ENCODE data around the gene IKZF3.
"Not testable (repeated sequence)": the region's sequence is repeated elsewhere in the genome, so short reads cannot be mapped to it uniquely, and the experiment has no call there.

IKZF3 gene

GRCh38 chr17:39722104-39722503 is 142.0 kb downstream of the IKZF3 start:
- H3K4me1 ChIP-seq = no peaks in the 10 kb centered on the region
- H3K27me3 ChIP-seq (ENCODE audit: low read depth) = no peaks in the 10 kb centered on the region
- DNase-seq (ENCODE audit: low spot score in 2 of 2) = no peak
- in situ Hi-C loops (cut with MboI; ENCODE audit: low sequenced_read_pairs) = no loop called here
- no peaks in the 10 kb centered on the region for H3K36me3 ChIP-seq (replicated peaks)
- no peak overlapping the region for H3K4me3 ChIP-seq
- H3K9me3 ChIP-seq = no peaks in the 10 kb centered on the region

GRCh38 chr17:39719563-39720355 is 144.4 kb downstream of the IKZF3 start:
- in situ Hi-C loops (cut with MboI; ENCODE audit: low sequenced_read_pairs) = no loop called here
- no peaks in the 10 kb centered on the region for H3K36me3 ChIP-seq (replicated peaks)
- H3K27me3 ChIP-seq (ENCODE audit: low read depth) = no peaks in the 10 kb centered on the region
- H3K4me3 ChIP-seq = no peak overlapping the region
- H3K9me3 ChIP-seq = no peaks in the 10 kb centered on the region
- no peaks in the 10 kb centered on the region for H3K4me1 ChIP-seq
- no peak for DNase-seq (ENCODE audit: low spot score in 2 of 2)

GRCh38 chr17:39717660-39718059 is 146.5 kb downstream of the IKZF3 start:
- Histone ChIP-seq H3K4me1 (no peaks in the 10 kb centered on the region), H3K27me3 (ENCODE audit: low read depth) (no peaks in the 10 kb centered on the region), H3K9me3 (no peaks in the 10 kb centered on the region), H3K4me3 (no peak overlapping the region), H3K36me3 (replicated peaks) (no peaks in the 10 kb centered on the region)
- in situ Hi-C loops (cut with MboI; ENCODE audit: low sequenced_read_pairs) = no loop called here
- no peak for DNase-seq (ENCODE audit: low spot score in 2 of 2)

- H3K4me1 ChIP-seq = no peaks in the 10 kb centered on the region
- no peaks in the 10 kb centered on the region for H3K9me3 ChIP-seq
- no peak for DNase-seq (ENCODE audit: low spot score in 2 of 2)
- no peaks in the 10 kb centered on the region for H3K36me3 ChIP-seq (replicated peaks)
- H3K27me3 ChIP-seq (ENCODE audit: low read depth) = no peaks in the 10 kb centered on the region
- in situ Hi-C loops (cut with MboI; ENCODE audit: low sequenced_read_pairs) = no loop called here
- no peak overlapping the region for H3K4me3 ChIP-seq
These were observed 147.1 kb downstream of the IKZF3 start for GRCh38 chr17:39716879-39717536.

GRCh38 chr17:39716073-39716818 is 147.9 kb downstream of the IKZF3 start:
- Histone ChIP-seq H3K4me1 (no peaks in the 10 kb centered on the region), H3K4me3 (no peak overlapping the region), H3K9me3 (no peaks in the 10 kb centered on the region), H3K36me3 (replicated peaks) (no peaks in the 10 kb centered on the region), H3K27me3 (ENCODE audit: low read depth) (no peaks in the 10 kb centered on the region)
- DNase-seq (ENCODE audit: low spot score in 2 of 2) = no peak
- in situ Hi-C loops (cut with MboI; ENCODE audit: low sequenced_read_pairs) = no loop called here

- in situ Hi-C loops (cut with MboI; ENCODE audit: low sequenced_read_pairs) = no loop called here
These were observed 148.6 kb downstream of the IKZF3 start for GRCh38 chr17:39715375-39716072.

GRCh38 chr17:39714234-39714633 is 149.9 kb downstream of the IKZF3 start:
- Histone ChIP-seq H3K4me3 (no peak overlapping the region), H3K4me1 (no peaks in the 10 kb centered on the region), H3K27me3 (ENCODE audit: low read depth) (no peaks in the 10 kb centered on the region), H3K9me3 (no peaks in the 10 kb centered on the region), H3K36me3 (replicated peaks) (no peaks in the 10 kb centered on the region)
- in situ Hi-C loops (cut with MboI; ENCODE audit: low sequenced_read_pairs) = no loop called here
- DNase-seq (ENCODE audit: low spot score in 2 of 2) = no peak

More at GRCh38 chr17:39715375-39716072, 148.6 kb downstream of the IKZF3 start:
- DNase-seq (ENCODE audit: low spot score in 2 of 2) = no peak
- Histone ChIP-seq H3K27me3 (ENCODE audit: low read depth) (no peaks in the 10 kb centered on the region), H3K36me3 (replicated peaks) (no peaks in the 10 kb centered on the region), H3K4me1 (no peaks in the 10 kb centered on the region), H3K4me3 (no peak overlapping the region), H3K9me3 (no peaks in the 10 kb centered on the region)

GRCh38 chr17:39711851-39712250 is 152.3 kb downstream of the IKZF3 start:
- Histone ChIP-seq H3K9me3 (no peaks in the 10 kb centered on the region), H3K36me3 (replicated peaks) (no peaks in the 10 kb centered on the region), H3K4me1 (no peaks in the 10 kb centered on the region), H3K27me3 (ENCODE audit: low read depth) (no peaks in the 10 kb centered on the region), H3K4me3 (no peak overlapping the region)
- DNase-seq (ENCODE audit: low spot score in 2 of 2) = no peak
- in situ Hi-C loops (cut with MboI; ENCODE audit: low sequenced_read_pairs) = no loop called here

- H3K9me3 ChIP-seq; H3K4me1 ChIP-seq; DNase-seq (ENCODE audit: low spot score in 2 of 2); in situ Hi-C loops (cut with MboI; ENCODE audit: low sequenced_read_pairs); H3K4me3 ChIP-seq; H3K27me3 ChIP-seq (ENCODE audit: low read depth); H3K36me3 ChIP-seq (replicated peaks): not testable (repeated sequence)
These were observed 153.0 kb downstream of the IKZF3 start for GRCh38 chr17:39711071-39711470.

GRCh38 chr17:39709998-39710964 is 153.8 kb downstream of the IKZF3 start:
- Histone ChIP-seq H3K27me3 (ENCODE audit: low read depth) (no peaks in the 10 kb centered on the region), H3K9me3 (no peaks in the 10 kb centered on the region), H3K36me3 (replicated peaks) (no peaks in the 10 kb centered on the region), H3K4me1 (no peaks in the 10 kb centered on the region), H3K4me3 (no peak overlapping the region)
- in situ Hi-C loops (cut with MboI; ENCODE audit: low sequenced_read_pairs) = no loop called here
- DNase-seq (ENCODE audit: low spot score in 2 of 2) = no peak

GRCh38 chr17:39709319-39709997 is 154.7 kb downstream of the IKZF3 start:
- no peaks in the 10 kb centered on the region for H3K9me3 ChIP-seq
- H3K4me3 ChIP-seq = no peak overlapping the region
- H3K4me1 ChIP-seq = no peaks in the 10 kb centered on the region
- in situ Hi-C loops (cut with MboI; ENCODE audit: low sequenced_read_pairs) = no loop called here
- no peak for DNase-seq (ENCODE audit: low spot score in 2 of 2)
- no peaks in the 10 kb centered on the region for H3K36me3 ChIP-seq (replicated peaks)
- no peaks in the 10 kb centered on the region for H3K27me3 ChIP-seq (ENCODE audit: low read depth)

All from HAP-1 (cell line).